Measurements from ENCODE around the gene INSRR. TPM values are rescaled to one million over a fixed set of nuclear protein-coding genes. Genes with fewer than 3 reads are reported as not detected.

Gene INSRR
- total RNA-seq, 1 experiment from 2014 or later, result not detected

- Mint-ChIP-seq H3K4me1 (ENCODE audit: insufficient read depth, unreplicated experiment) (peaks cover 14% of the 10 kb centered on the region), H3K27ac (ENCODE audit: low read depth, unreplicated experiment) (no peak overlapping the region), H3K4me3 (ENCODE audit: unreplicated experiment) (no peak overlapping the region), H3K27me3 (ENCODE audit: insufficient read depth, unreplicated experiment) (peaks cover 10% of the 10 kb centered on the region), H3K9me3 (ENCODE audit: unreplicated experiment) (no peaks in the 10 kb centered on the region), H3K36me3 (ENCODE audit: insufficient read depth, unreplicated experiment) (no peaks in the 10 kb centered on the region)
- no TSS peak for BruUV-seq (replicated peaks)
- TF ChIP-seq CTCF (IDR thresholded peaks at IDR 0.05; ENCODE audit: unreplicated experiment), result no peak
- intact Hi-C loops (cut with micrococcal nuclease), result no loop called here
- no peak for DNase-seq (ENCODE audit: unreplicated experiment)
- CTCF ChIA-PET, result interaction anchor here (0.6 to 11.2 kb wide), 7 partner anchors 9 to 667 kb away, joined by 3 to 185 read pairs (median 5); partner anchors contain the start of genes NTRK1 and PEAR1
- POLR2A ChIA-PET, result no interaction called here
Observed at GRCh38 chr1:156826630-156827029, 32.3 kb downstream of the INSRR start.

- Mint-ChIP-seq H3K9me3 (ENCODE audit: unreplicated experiment) (no peaks in the 10 kb centered on the region), H3K27ac (ENCODE audit: low read depth, unreplicated experiment) (no peak overlapping the region), H3K36me3 (ENCODE audit: insufficient read depth, unreplicated experiment) (no peaks in the 10 kb centered on the region), H3K27me3 (ENCODE audit: insufficient read depth, unreplicated experiment) (no peaks in the 10 kb centered on the region), H3K4me1 (ENCODE audit: insufficient read depth, unreplicated experiment) (peaks cover 14% of the 10 kb centered on the region), H3K4me3 (ENCODE audit: unreplicated experiment) (no peak overlapping the region)
- BruUV-seq (replicated peaks), result no TSS peak
- CTCF ChIA-PET, result interaction anchor here (0.9 to 11.2 kb wide), 8 partner anchors 10 to 540 kb away, joined by 3 to 185 read pairs (median 10); partner anchors contain the start of genes NTRK1 and PEAR1
- POLR2A ChIA-PET, result no interaction called here
- no peak for TF ChIP-seq CTCF (IDR thresholded peaks at IDR 0.05; ENCODE audit: unreplicated experiment)
- DNase-seq (ENCODE audit: unreplicated experiment), result no peak
- intact Hi-C loops (cut with micrococcal nuclease), result no loop called here
Observed at GRCh38 chr1:156823210-156823790, 35.6 kb downstream of the INSRR start.

- no peak for DNase-seq (ENCODE audit: unreplicated experiment)
- Mint-ChIP-seq H3K36me3 (ENCODE audit: insufficient read depth, unreplicated experiment) (no peaks in the 10 kb centered on the region), H3K4me3 (ENCODE audit: unreplicated experiment) (no peak overlapping the region), H3K4me1 (ENCODE audit: insufficient read depth, unreplicated experiment) (peaks cover 14% of the 10 kb centered on the region), H3K27me3 (ENCODE audit: insufficient read depth, unreplicated experiment) (no peaks in the 10 kb centered on the region), H3K9me3 (ENCODE audit: unreplicated experiment) (no peaks in the 10 kb centered on the region), H3K27ac (ENCODE audit: low read depth, unreplicated experiment) (no peak overlapping the region)
- POLR2A ChIA-PET, result interaction anchor here (0.6 kb wide), 1 partner anchor 201 kb away, joined by 3 read pairs; no protein-coding TSS in a partner anchor
- CTCF ChIA-PET, result interaction anchor here (0.8 to 11.2 kb wide), 12 partner anchors 9 to 541 kb away, joined by 3 to 185 read pairs (median 7); partner anchors contain the start of genes NTRK1 and PEAR1
- no TSS peak for BruUV-seq (replicated peaks)
- intact Hi-C loops (cut with micrococcal nuclease), result no loop called here
- TF ChIP-seq CTCF (IDR thresholded peaks at IDR 0.05; ENCODE audit: unreplicated experiment), result no peak
Observed at GRCh38 chr1:156822680-156823079, 36.2 kb downstream of the INSRR start.

- DNase-seq (ENCODE audit: unreplicated experiment), result peak; percentile 41
- Mint-ChIP-seq H3K4me1 (ENCODE audit: insufficient read depth, unreplicated experiment) (peaks cover 18% of the 10 kb centered on the region), H3K27ac (ENCODE audit: low read depth, unreplicated experiment) (no peak overlapping the region), H3K4me3 (ENCODE audit: unreplicated experiment) (no peak overlapping the region), H3K9me3 (ENCODE audit: unreplicated experiment) (no peaks in the 10 kb centered on the region), H3K36me3 (ENCODE audit: insufficient read depth, unreplicated experiment) (no peaks in the 10 kb centered on the region), H3K27me3 (ENCODE audit: insufficient read depth, unreplicated experiment) (no peaks in the 10 kb centered on the region)
- CTCF ChIA-PET, result interaction anchor here (0.9 to 11.2 kb wide), 10 partner anchors 8 to 159 kb away, joined by 3 to 185 read pairs (median 11); partner anchors contain the start of genes NTRK1 and PEAR1
- POLR2A ChIA-PET, result interaction anchor here (0.6 to 1.2 kb wide), 2 partner anchors 9 to 197 kb away, joined by 3 to 4 read pairs; no protein-coding TSS in a partner anchor
- intact Hi-C loops (cut with micrococcal nuclease), result no loop called here
- no peak for TF ChIP-seq CTCF (IDR thresholded peaks at IDR 0.05; ENCODE audit: unreplicated experiment)
- no TSS peak for BruUV-seq (replicated peaks)
Observed at GRCh38 chr1:156821801-156822200, 37.1 kb downstream of the INSRR start.
